Keratinocyte (primary cell): ENCODE results near the gene GRAMD1A.

Source experiments
- CTCF ChIP-seq, 3 experiments: IDR thresholded peaks in 1 of 3; conservative IDR thresholded peaks in 1 of 3; optimal IDR thresholded peaks in 1 of 3; 2 replicates in 2 of 3; 3 replicates in 1 of 3; pipeline versions ENCODE3 to v1.5.1; 2011; ENCODE audit warnings: low read length in 3 of 3, mild to moderate bottlenecking in 3 of 3, moderate library complexity in 2 of 3, control low read depth in 1 of 3, inconsistent platforms in 1 of 3; ENCODE audit not compliant: insufficient read depth in 2 of 3; ENCODE audit errors: extremely low read depth in 1 of 3
- EZH2 ChIP-seq: IDR thresholded peaks from one replicate; pipeline ENCODE4 v1.6.1; 2012; ENCODE audit warnings: inconsistent platforms, mild to moderate bottlenecking, low read length, moderate library complexity

- TF ChIP-seq CTCF (optimal IDR thresholded peaks at IDR 0.05 in 1 of 3, IDR thresholded peaks at IDR 0.05 in 1 of 3, conservative IDR thresholded peaks at IDR 0.05 in 1 of 3; ENCODE audit: extremely low read depth in 1 of 3, insufficient read depth in 2 of 3, low read length in 3 of 3) (no peak), EZH2 (no peak)
These were observed 42.1 kb downstream of the GRAMD1A start for GRCh38 chr19:35042056-35042730.
